ENCODE measurements around the gene TRIM38.
"Not testable (repeated sequence)": the region's sequence is repeated elsewhere in the genome, so short reads cannot be mapped to it uniquely, and the experiment has no call there.

The TRIM38 gene

GRCh38 chr6:25943887-25944286 is 18.7 kb upstream of the TRIM38 start:
- DNase-seq = no peak

GRCh38 chr6:25944688-25945574 is 17.7 kb upstream of the TRIM38 start:
- DNase-seq = no peak

DNA sequence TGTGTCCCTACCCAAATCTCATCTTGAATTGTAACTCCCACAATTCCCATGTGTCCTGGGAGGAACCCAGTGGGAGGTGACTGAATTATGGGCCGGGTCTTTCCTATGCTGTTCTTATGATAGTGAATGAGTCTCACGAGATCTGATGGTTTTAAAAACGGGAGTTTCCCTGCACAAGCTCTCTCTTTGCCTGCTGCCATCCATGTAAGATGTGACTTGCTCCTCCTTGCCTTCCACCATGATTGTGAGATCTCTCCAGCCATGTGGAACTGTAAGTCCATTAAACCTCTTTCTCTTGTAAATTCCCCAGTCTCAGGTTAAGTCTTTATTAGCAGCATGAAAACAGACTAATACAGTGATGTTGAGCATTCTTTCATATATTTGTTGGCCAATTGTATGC is 16.9 kb upstream of the TRIM38 start:
- not testable (repeated sequence) for DNase-seq

- peak in 1 of 2 donors; percentile 10 for DNase-seq
These were observed 16.0 kb upstream of the TRIM38 start for GRCh38 chr6:25946631-25947030.

DNA sequence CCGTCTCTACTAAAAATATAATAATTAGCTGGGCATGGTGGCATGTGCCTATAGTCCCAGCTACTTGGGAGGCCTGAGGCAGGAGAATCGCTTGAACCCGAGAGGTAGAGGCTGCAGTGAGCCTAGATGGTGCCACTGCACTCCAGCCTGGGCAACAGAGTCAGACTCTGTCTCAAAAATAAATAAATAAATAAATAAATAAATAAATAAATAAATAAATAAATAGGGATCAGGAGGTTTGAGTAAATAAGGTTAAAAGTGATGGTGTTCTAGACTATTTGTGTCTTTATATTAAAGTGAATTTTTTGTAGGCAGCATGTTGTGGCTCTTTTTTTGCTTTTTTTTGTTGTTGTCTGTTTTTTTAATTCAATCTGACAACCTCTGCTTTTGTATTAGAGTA is 15.1 kb upstream of the TRIM38 start:
- DNase-seq = not testable (repeated sequence)

DNA sequence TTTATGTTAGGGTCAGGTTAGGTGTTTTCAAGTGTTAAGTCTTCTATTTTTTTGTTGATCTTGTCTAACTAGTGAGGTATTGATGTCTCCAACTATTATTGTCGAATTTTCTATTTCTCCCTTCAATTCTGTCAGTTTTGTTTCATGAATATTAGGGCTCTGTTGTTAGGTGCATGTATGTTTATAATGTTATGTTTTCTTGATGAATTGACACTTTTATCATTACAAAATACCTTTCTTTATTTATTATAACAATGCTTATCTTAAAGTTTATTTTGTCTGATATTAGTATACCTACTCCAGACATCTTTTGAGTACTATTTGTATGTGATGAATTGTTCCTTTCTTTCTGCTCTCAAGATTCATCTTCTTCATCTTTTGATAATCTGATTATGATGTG is 12.9 kb upstream of the TRIM38 start:
- no peak for DNase-seq

DNA sequence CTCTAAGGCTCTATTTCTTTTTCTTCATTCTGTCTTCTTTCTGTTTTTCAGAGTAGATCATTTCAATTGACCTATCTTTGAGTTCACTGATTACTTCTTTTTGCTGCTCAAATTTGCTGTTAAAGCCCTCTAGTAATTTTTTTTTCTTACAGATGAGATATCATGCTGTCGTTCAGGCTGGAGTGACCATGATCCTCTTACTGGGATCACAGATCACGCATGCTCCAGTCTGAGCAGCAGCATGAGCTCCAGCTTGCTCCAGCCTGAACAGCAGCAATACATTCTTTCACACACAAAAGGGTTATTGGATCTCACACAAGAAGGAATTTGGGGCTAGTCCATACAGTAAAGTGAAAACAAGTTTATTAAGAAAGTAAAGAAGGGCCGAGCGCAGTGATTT is 12.3 kb upstream of the TRIM38 start:
- no peak for DNase-seq

DNA sequence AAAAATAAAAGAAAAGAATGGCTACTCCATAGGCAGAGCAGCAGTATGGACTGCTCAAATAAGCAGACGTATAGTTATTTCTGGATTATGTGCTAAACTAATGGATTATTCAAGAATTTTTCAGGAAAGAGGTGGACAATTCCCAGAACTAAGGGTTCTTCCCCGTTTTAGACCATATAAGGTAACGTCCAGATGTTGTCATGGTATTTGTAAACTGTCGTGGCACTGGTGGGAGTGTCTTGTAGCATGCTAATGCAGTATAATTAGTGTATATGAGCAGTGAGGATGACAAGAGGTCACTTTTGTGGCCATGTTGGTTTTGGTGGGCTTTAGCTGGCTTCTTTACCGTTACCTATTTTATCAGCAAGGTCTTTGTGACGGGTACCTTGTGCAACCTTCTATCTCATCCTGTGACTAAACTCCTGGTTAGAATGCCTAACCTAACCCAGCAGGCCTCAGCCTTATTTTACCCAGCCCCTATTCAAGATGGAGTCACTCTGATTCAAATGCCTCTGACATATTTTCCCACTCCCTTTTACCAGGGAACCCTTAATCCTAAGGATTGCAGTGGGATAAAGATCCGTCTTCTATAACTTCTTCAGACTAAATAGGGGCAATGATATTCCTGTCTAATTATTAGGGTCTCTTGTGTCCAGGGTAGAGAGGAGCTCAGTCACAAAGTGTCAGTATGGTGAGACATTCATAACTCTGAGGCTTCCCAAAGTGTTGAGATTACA is 11.1 kb upstream of the TRIM38 start:
- no peak for DNase-seq

GRCh38 chr6:25952535-25952934 is 10.1 kb upstream of the TRIM38 start:
- no peak for DNase-seq

- no peak for DNase-seq
These were observed 8.9 kb upstream of the TRIM38 start for GRCh38 chr6:25953733-25954132.

GRCh38 chr6:25954756-25955155 is 7.8 kb upstream of the TRIM38 start:
- DNase-seq = no peak

- no peak for DNase-seq
These were observed 6.4 kb upstream of the TRIM38 start for GRCh38 chr6:25956226-25956625.

DNA sequence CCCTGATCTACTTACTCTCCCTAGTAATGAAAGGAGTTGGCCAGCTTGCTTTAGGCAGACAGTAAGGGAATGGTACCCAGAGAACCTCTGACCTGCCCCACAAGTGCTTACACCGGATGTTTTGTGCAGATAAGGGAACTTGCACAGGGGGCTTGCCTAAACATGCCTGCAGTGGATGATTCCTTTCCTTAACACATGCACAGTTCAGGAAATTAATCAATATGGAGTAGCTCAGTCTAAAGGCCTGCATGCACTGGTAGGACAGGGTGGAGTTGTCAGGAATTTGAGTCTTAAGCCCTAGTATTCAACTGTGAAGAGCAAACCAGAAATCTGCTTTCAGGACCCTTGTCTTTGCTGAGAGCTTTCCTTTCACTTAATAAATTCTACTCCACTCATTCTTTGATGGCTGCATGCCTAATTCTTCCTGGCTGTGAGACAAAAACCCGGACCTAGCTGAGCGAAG is 3.9 kb upstream of the TRIM38 start:
- no peak for DNase-seq

DNA sequence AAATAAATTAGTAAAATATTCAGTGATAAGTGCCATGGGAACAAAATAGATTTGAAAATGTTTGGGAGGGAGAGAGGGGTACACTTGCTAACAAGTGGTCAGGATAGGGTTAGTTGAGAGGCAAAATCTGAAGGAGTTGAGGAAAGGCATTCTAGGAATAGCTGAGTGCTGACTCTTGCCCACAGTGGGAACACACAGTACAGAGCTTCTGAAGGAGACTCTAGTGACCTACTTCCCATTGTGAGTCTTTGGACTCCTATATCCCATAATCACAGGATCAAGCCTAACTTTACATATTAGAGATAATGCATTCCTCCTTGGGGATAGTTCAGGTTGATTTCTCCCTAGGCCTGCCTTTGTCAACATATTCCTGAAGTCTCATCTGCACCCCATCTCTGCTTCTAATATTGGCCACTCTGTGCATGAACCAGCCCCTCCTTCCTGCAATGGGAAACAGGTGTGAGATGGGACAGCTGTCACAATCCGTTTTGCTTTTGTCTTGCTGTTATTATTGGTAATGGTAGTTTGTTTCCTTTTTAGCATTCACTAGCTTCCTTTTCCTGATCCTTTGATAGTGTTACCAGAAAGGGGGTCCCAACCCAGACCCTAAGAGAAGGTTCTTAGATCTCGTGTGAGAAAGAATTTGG is 2.6 kb upstream of the TRIM38 start:
- no peak for DNase-seq

- no peak for DNase-seq
These were observed 1.9 kb upstream of the TRIM38 start for GRCh38 chr6:25960734-25961133.

- DNase-seq = no peak
These were observed 918 bp upstream of the TRIM38 start for GRCh38 chr6:25961619-25962148.

- DNase-seq = peak in 1 of 2 donors; percentile 9
These were observed 973 bp downstream of the TRIM38 start for GRCh38 chr6:25963426-25964123.

DNA sequence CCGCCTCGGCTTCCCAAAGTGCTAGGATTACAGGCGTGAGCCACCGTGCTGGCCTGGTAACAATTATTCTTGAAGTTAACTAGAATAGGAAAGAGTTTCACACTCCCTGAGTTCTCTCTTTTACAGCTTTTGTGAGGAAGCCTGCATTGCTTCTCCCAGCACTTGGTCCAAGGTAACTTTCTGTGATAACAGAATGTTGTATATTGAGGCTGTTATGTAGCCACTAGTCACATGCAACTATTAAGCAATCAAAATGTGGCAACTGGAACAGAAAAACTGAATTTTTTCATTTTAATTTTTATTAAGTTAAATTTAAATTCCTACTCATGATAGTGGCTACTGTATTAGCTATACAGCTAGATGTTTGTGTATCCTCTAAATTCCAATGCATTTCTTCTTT is 2.5 kb downstream of the TRIM38 start:
- DNase-seq = no peak

GRCh38 chr6:25966711-25967110 is 4.1 kb downstream of the TRIM38 start:
- no peak for DNase-seq

DNA sequence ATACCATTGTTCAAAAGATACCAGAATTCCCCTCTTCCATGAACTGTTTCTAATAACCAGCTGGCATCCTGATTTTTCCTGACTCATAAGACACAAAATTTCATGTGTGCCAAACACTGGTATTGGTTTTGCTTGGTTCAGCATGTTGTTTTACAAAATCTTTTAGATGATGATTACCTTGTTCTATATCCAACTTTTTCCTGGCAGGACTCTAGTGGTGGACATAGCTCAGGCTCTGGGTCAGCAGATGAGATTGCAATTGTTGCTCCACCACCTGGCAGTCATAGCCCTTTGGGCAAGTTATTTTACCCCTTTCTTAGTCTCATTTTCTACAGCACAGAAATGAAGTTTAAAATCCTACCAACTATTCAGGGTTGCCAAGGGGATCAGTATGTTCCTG is 6.2 kb downstream of the TRIM38 start:
- DNase-seq = no peak

DNA sequence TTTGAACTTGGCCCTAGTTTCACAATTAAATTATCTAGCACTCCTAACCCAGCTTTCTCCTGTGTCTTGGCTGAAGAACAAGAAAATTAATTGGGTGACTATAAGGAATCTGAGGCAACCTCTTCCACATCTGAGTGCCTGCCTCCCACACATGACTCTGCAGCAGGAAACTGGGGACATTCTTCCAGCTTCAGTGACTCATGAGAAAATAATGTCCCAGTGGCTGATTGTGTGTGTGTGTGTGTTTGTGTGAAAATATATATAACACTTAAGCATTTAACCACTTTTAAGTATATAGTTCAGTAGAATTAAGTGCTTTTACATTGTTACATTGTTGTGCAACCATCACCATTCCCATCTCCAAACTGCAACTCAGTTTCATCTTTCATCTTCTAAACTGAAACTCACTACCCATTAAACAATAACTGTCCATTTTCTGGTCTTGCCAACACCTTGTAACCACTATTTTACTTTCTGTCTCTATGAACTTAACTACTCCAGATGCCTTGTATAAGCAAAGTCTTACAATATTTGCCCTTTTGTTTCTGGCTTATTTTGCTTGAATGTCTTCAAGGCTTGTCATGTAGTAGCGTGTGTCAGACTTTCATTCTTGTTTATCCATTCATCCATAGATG is 8.7 kb downstream of the TRIM38 start:
- no peak for DNase-seq

DNA sequence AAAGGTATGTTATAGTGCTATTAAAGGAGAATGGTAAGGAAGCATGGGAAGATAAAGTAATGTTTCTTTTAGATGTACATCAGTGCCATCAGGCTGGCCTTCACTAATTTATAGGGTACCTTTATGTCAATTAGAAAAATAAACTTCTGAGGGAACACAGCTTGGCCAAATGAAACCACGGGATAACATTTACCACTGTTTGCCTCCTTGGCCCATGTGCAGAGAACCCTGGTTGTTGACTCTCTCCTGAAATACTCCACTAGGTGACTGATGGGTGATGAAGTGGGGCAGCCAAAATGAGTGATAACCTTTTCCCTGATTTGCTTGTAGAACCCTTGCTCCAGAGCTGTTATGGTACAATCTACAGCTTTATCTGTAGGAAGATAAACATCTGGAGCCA is 9.5 kb downstream of the TRIM38 start:
- DNase-seq = no peak
